C4-2B (cell line): ENCODE measurements around the gene DLG4.

Experiments used
- ZFX ChIP-seq: fragments of 450-650 bp; IDR thresholded peaks from 2 replicates; pipeline ENCODE4 v1.6.1; 2017
- TF ChIP-seq, protein P1 (sequence below): fragments of 450-650 bp; conservative IDR thresholded peaks from 2 replicates; pipeline ENCODE4 v1.5.1; 2017; ENCODE audit warnings: mild to moderate bottlenecking

DNA sequence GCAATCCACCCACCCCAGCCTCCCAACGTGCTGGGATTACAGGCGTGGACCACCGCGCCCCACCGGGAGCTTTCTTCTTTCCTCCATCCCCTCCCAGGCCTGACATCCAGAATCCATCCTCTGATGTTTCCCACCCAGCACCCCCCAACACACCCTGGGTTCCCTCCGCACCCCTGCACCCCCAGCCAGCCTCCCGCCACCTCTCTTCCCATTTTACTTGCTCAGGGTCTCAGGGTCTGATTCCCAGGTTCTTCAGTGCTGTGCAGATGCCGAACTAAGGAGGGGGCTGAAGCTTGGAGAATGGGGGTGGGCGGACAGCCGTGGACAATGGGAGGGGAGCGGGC lies 40.7 kb downstream of the DLG4 start:
- TF ChIP-seq, protein P1, sequence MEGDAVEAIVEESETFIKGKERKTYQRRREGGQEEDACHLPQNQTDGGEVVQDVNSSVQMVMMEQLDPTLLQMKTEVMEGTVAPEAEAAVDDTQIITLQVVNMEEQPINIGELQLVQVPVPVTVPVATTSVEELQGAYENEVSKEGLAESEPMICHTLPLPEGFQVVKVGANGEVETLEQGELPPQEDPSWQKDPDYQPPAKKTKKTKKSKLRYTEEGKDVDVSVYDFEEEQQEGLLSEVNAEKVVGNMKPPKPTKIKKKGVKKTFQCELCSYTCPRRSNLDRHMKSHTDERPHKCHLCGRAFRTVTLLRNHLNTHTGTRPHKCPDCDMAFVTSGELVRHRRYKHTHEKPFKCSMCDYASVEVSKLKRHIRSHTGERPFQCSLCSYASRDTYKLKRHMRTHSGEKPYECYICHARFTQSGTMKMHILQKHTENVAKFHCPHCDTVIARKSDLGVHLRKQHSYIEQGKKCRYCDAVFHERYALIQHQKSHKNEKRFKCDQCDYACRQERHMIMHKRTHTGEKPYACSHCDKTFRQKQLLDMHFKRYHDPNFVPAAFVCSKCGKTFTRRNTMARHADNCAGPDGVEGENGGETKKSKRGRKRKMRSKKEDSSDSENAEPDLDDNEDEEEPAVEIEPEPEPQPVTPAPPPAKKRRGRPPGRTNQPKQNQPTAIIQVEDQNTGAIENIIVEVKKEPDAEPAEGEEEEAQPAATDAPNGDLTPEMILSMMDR = no peak
- TF ChIP-seq ZFX = no peak
